Endothelial cell of umbilical vein (primary cell): ENCODE data around the gene SPSB3. TPM values are rescaled to one million over a fixed set of nuclear protein-coding genes. Genes with fewer than 3 reads are reported as not detected.

ENCODE experiments used
- BruUV-seq: library from RNA; stranded (reverse); fragments of 400-500 nt; replicated peaks from 2 replicates; lab custom pipeline; 2021; lab: Mats Ljungman, UMichigan
- CTCF ChIA-PET: fragments of 300-600, 350-600 bp; sonication (Branson Sonifier 250); formaldehyde crosslinking; loops from one replicate; lab custom pipeline; 2021; ENCODE audit warnings: antibody characterized with exemption, inconsistent platforms; lab: Charles Lee
- POLR2A ChIA-PET: fragments of 300-600, 350-600 bp; sonication (Branson Sonifier 250); formaldehyde crosslinking; loops from one replicate; lab custom pipeline; 2021; ENCODE audit warnings: antibody characterized with exemption, inconsistent platforms; lab: Charles Lee
- DNase-seq: peaks from one replicate; pipeline ENCODE4 v3.0.0-alpha.2; 2011; ENCODE audit warnings: low read depth, low spot score
- FAIRE-seq: peaks from 2 replicates; lab custom pipeline; 2011; peaks lifted over from hg19 to GRCh38; lab: Jason Lieb, UNC
- H2AFZ ChIP-seq: 2 replicates; pipeline ENCODE4 v1.6.0; 2012; ENCODE audit warnings: low read depth, low read length, control low read depth, inconsistent platforms
- H3K27ac ChIP-seq: 2 replicates; pipeline ENCODE4 v1.5.1; 2011; ENCODE audit warnings: low read depth, mild to moderate bottlenecking, control low read depth, low read length, moderate library complexity; ENCODE audit not compliant: insufficient read depth
- H3K27me3 ChIP-seq, 2 experiments: 2 replicates each; pipeline versions ENCODE4 v1.6.0 to v1.6.1; 2011; ENCODE audit warnings: low read length in 2 of 2, mixed read lengths in 1 of 2; ENCODE audit not compliant: control insufficient read depth in 2 of 2, insufficient read depth in 2 of 2
- H3K36me3 ChIP-seq, 2 experiments: 2 replicates in 1 of 2; 3 replicates in 1 of 2; pipeline ENCODE4 v1.5.1; 2011; ENCODE audit warnings: low read length in 2 of 2, mild to moderate bottlenecking in 1 of 2, moderate library complexity in 1 of 2; ENCODE audit not compliant: control insufficient read depth in 2 of 2, insufficient read depth in 2 of 2; ENCODE audit errors: extremely low read depth in 1 of 2
- H3K4me1 ChIP-seq: 3 replicates; pipeline ENCODE4 v1.5.1; 2011; ENCODE audit warnings: mild to moderate bottlenecking, low read length; ENCODE audit not compliant: control insufficient read depth, insufficient read depth; ENCODE audit errors: extremely low read depth
- H3K4me2 ChIP-seq: 2 replicates; pipeline ENCODE4 v1.6.1; 2011; ENCODE audit warnings: low read length, control low read depth, mixed read lengths; ENCODE audit not compliant: insufficient read depth
- H3K4me3 ChIP-seq, 3 experiments: fragments of 200-600 bp in 1 of 3; sonication (generic), shearing (Covaris generic) in 1 of 3; replicated peaks in 1 of 3; 2 replicates each; pipeline ENCODE4 v1.5.1; 2011 to 2016; ENCODE audit warnings: control low read depth in 3 of 3, low read length in 3 of 3, mild to moderate bottlenecking in 2 of 3, inconsistent platforms in 1 of 3, low read depth in 1 of 3, moderate library complexity in 1 of 3; ENCODE audit not compliant: insufficient read depth in 1 of 3
- H3K79me2 ChIP-seq: 2 replicates; pipeline ENCODE4 v1.6.0; 2012; ENCODE audit warnings: low read length, inconsistent platforms; ENCODE audit not compliant: control insufficient read depth, insufficient read depth
- H3K9ac ChIP-seq: replicated peaks from 2 replicates; pipeline ENCODE3; 2011; ENCODE audit warnings: low read length, control low read depth; ENCODE audit not compliant: insufficient read depth; ENCODE audit errors: extremely low read depth
- H3K9me1 ChIP-seq: replicated peaks from 3 replicates; pipeline ENCODE4 v1.6.0; 2011; ENCODE audit warnings: mild to moderate bottlenecking, low read length; ENCODE audit not compliant: control insufficient read depth, insufficient read depth; ENCODE audit errors: extremely low read depth
- H3K9me3 ChIP-seq: replicated peaks from 2 replicates; pipeline ENCODE4 v1.5.1; 2012; ENCODE audit warnings: low read length, inconsistent platforms; ENCODE audit not compliant: control insufficient read depth, insufficient read depth
- H4K20me1 ChIP-seq: replicated peaks from 2 replicates; pipeline ENCODE3; 2011; ENCODE audit warnings: mild to moderate bottlenecking, low read length; ENCODE audit not compliant: control insufficient read depth, insufficient read depth; ENCODE audit errors: extremely low read depth
- EZH2 ChIP-seq: IDR thresholded peaks from 2 replicates; pipeline ENCODE4 v1.6.1; 2012; ENCODE audit warnings: borderline replicate concordance, low read depth, mild to moderate bottlenecking, moderate library complexity, low read length, inconsistent platforms; ENCODE audit not compliant: severe bottlenecking
- FOS ChIP-seq: IDR thresholded peaks from 2 replicates; pipeline ENCODE4 v1.6.1; 2011; ENCODE audit warnings: mild to moderate bottlenecking, low read length, moderate library complexity, borderline replicate concordance; ENCODE audit not compliant: insufficient read depth
- GATA2 ChIP-seq: IDR thresholded peaks from 2 replicates; pipeline ENCODE4 v1.7.0; 2011; ENCODE audit warnings: low read depth, mild to moderate bottlenecking, moderate library complexity, mixed read lengths, low read length; ENCODE audit not compliant: insufficient read length, insufficient read depth
- JUN ChIP-seq: IDR thresholded peaks from 2 replicates; pipeline ENCODE4 v1.6.1; 2011; ENCODE audit warnings: borderline replicate concordance, low read depth; ENCODE audit not compliant: insufficient read length, insufficient read depth
- MYC ChIP-seq: IDR thresholded peaks from one replicate; pipeline ENCODE4 v1.6.1; 2011; ENCODE audit warnings: mild to moderate bottlenecking, low read depth, low read length
- POLR2A ChIP-seq: IDR thresholded peaks from 2 replicates; pipeline ENCODE4 v1.6.1; 2012; ENCODE audit warnings: low read depth, mild to moderate bottlenecking, control low read depth, low read length
- POLR2AphosphoS5 ChIP-seq: IDR thresholded peaks from 2 replicates; pipeline ENCODE4 v1.6.1; 2012; ENCODE audit warnings: low read depth, mild to moderate bottlenecking, control low read depth, low read length, moderate library complexity; ENCODE audit not compliant: insufficient read depth
- dilution Hi-C: fragments of 300-500 bp; cut with MboI; formaldehyde crosslinking; loops from one replicate; pipeline ENCODE4 v1.15.0; 2019; ENCODE audit warnings: low sequenced_read_pairs; ENCODE audit not compliant: extremely low pct_ligation_motif_present
- intact Hi-C: fragments of 100-400 bp; cut with micrococcal nuclease; formaldehyde crosslinking; loops from one replicate; pipeline ENCODE4 v1.10.0; 2022
- polyA plus RNA-seq, 4 experiments: library from polyadenylated mRNA; depleted of rRNA in 3 of 4; stranded (reverse) in 3 of 4; unstranded in 1 of 4; fragments of >200 nt; gene quantifications; 2 replicates each; pipeline versions ENCODE4 v1.2.1 to v1.2.3, GENCODE V29; 2011 to 2012; ENCODE audit warnings: missing spikeins in 1 of 4
- total RNA-seq: library from RNA; stranded (reverse); gene quantifications from 2 replicates; pipeline ENCODE4 v1.2.3, GENCODE V29; 2021
- TF ChIP-seq, protein P1 (sequence below): IDR thresholded peaks from 2 replicates; pipeline ENCODE4 v1.6.1; 2011; ENCODE audit not compliant: insufficient read depth, insufficient read length
- TF ChIP-seq, protein P2 (sequence below), 2 donors: IDR thresholded peaks; 1 replicate in 1 of 2; 2 replicates in 1 of 2; pipeline ENCODE4 v1.5.1; 2011; ENCODE audit warnings: low read length in 2 of 2, mild to moderate bottlenecking in 2 of 2, moderate library complexity in 2 of 2, control low read depth in 1 of 2, inconsistent platforms in 1 of 2, low read depth in 1 of 2; ENCODE audit not compliant: insufficient read depth in 1 of 2; ENCODE audit errors: extremely low read depth in 1 of 2

Gene SPSB3
- total and polyA plus RNA-seq, 2 donors (not counting 3 experiments of a cell fraction or from before 2014, with no cell fraction given): 39.0 to 86.2 TPM

DNA sequence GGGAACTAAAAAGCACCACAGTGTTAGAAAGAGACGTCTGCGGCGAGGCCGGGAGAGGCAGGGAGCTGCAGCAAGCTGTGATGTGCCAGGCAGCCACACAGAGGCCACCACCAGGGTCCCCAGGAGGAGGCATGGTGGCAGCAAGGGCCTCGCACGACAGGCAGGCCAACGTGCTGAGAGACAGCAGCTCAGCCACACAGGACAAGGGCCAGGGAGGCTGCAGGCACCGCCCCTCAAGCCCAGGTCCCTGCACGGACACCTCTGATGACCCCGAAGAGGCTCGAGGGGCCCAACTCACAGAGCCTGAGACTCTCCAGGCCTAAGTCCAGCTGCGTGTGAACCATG, 38.5 kb upstream of the SPSB3 start:
- Histone ChIP-seq H3K4me3 (no peak overlapping the region), H3K79me2 (peaks cover 2% of the 10 kb centered on the region), H3K4me2 (no peak overlapping the region), H3K9ac (no peak overlapping the region), H3K9me3 (no peaks in the 10 kb centered on the region), H3K36me3 (peaks cover 0 to 36% of the 10 kb centered on the region in 2 experiments), H4K20me1 (no peaks in the 10 kb centered on the region), H3K9me1 (no peaks in the 10 kb centered on the region), H2AFZ (no peak overlapping the region), H3K27me3 (no peaks in the 10 kb centered on the region), H3K27ac (no peak overlapping the region), H3K4me1 (peaks cover 5% of the 10 kb centered on the region)
- no peak for FAIRE-seq
- no TSS peak for BruUV-seq
- ChIA-PET POLR2A (no interaction called here), CTCF (no interaction called here)
- no peak for TF ChIP-seq GATA2
- TF ChIP-seq JUN: no peak
- TF ChIP-seq, protein P1, sequence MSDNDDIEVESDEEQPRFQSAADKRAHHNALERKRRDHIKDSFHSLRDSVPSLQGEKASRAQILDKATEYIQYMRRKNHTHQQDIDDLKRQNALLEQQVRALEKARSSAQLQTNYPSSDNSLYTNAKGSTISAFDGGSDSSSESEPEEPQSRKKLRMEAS: no peak
- dilution Hi-C loops: no loop called here
- intact Hi-C loops: no loop called here
- DNase-seq: no peak

- H4K20me1 ChIP-seq: no peaks in the 10 kb centered on the region
- ChIA-PET CTCF (no interaction called here), POLR2A (no interaction called here)
- H3K9me3 ChIP-seq: no peaks in the 10 kb centered on the region
- no peak overlapping the region for H3K4me2 ChIP-seq
- dilution Hi-C loops: no loop called here
- H3K36me3 ChIP-seq: peaks cover 0 to 36% of the 10 kb centered on the region in 2 experiments
- peaks cover under 1% of the 10 kb centered on the region for H3K4me1 ChIP-seq
- H3K27me3 ChIP-seq: no peaks in the 10 kb centered on the region
- no peak for FAIRE-seq
- H3K9me1 ChIP-seq: no peaks in the 10 kb centered on the region
- no peak overlapping the region for H3K4me3 ChIP-seq
- no TSS peak for BruUV-seq
- no peak for DNase-seq
- H3K79me2 ChIP-seq: peaks cover under 1% of the 10 kb centered on the region
- no peak overlapping the region for H3K27ac ChIP-seq
- intact Hi-C loops: no loop called here
- no peak overlapping the region for H3K9ac ChIP-seq
- H2AFZ ChIP-seq: no peak overlapping the region
- TF ChIP-seq GATA2 (no peak), POLR2AphosphoS5 (no peak), EZH2 (no peak), MYC (no peak), POLR2A (no peak), JUN (no peak), FOS (no peak)
- TF ChIP-seq, protein P2, sequence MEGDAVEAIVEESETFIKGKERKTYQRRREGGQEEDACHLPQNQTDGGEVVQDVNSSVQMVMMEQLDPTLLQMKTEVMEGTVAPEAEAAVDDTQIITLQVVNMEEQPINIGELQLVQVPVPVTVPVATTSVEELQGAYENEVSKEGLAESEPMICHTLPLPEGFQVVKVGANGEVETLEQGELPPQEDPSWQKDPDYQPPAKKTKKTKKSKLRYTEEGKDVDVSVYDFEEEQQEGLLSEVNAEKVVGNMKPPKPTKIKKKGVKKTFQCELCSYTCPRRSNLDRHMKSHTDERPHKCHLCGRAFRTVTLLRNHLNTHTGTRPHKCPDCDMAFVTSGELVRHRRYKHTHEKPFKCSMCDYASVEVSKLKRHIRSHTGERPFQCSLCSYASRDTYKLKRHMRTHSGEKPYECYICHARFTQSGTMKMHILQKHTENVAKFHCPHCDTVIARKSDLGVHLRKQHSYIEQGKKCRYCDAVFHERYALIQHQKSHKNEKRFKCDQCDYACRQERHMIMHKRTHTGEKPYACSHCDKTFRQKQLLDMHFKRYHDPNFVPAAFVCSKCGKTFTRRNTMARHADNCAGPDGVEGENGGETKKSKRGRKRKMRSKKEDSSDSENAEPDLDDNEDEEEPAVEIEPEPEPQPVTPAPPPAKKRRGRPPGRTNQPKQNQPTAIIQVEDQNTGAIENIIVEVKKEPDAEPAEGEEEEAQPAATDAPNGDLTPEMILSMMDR (IDR thresholded peaks at IDR 0.05; ENCODE audit: extremely low read depth in 1 of 2, insufficient read depth in 1 of 2, low read depth in 1 of 2, low read length in 2 of 2): no peak
- TF ChIP-seq, protein P1: no peak
Measured at GRCh38 chr16:1820096-1820945, 38.0 kb upstream of the SPSB3 start.
